ENCODE results near the gene TTYH1. TPM values are rescaled to one million over a fixed set of nuclear protein-coding genes. Genes with fewer than 3 reads are reported as not detected.
A peak's percentile ranks its signal among the peaks of the same experiment; 100 is the strongest.

TTYH1 gene
- total and polyA plus RNA-seq, 2 of the 8 experiments (the other 6 are each of a cell fraction or from before 2014, with no cell fraction given): 26.7 to 46.5 TPM

GRCh38 chr19:54390942-54391577 lies 24.2 kb upstream of the TTYH1 start:
- peak overlapping the region; percentile 23 for H4K91ac ChIP-seq (replicated peaks; ENCODE audit: insufficient read length, low read length)
- H3K56ac ChIP-seq (replicated peaks; ENCODE audit: insufficient read length, low read depth, low read length): no peak overlapping the region
- peaks cover 0 to 9% (median 6%) of the 10 kb centered on the region in 4 experiments; a peak in 6 of 7 replicates for H3K4me1 ChIP-seq (replicated peaks in 1 of 4; ENCODE audit: control insufficient read depth in 3 of 4, insufficient read depth in 4 of 4, low read length in 3 of 4)
- H3K23ac ChIP-seq (ENCODE audit: insufficient read length): no peak overlapping the region
- 0 out of 2 replicates have a peak overlapping the region, but pooled peaks have one; percentile 50 for H2BK12ac ChIP-seq (ENCODE audit: low read depth, low read length)
- H2BK15ac ChIP-seq (ENCODE audit: low read length): no peak overlapping the region
- H3K9me3 ChIP-seq (ENCODE audit: insufficient read depth in 2 of 2, low read depth in 1 of 2, low read length in 1 of 2): no peaks in the 10 kb centered on the region
- peak overlapping the region; percentile 86; the same call in 1 of the 2 replicates for H2BK20ac ChIP-seq (ENCODE audit: low read length)
- no peaks in the 10 kb centered on the region for H3K79me1 ChIP-seq (ENCODE audit: low read depth, low read length)
- H3K4me2 ChIP-seq (ENCODE audit: insufficient read depth in 1 of 2, low read depth in 2 of 2, low read length in 2 of 2): peak overlapping the region; percentile 16 to 41; a peak in 2 of 4 replicates
- peaks cover 0 to 2% (median 0%) of the 10 kb centered on the region in 4 experiments; a peak in 2 of 7 replicates for H3K27me3 ChIP-seq (replicated peaks in 1 of 4; ENCODE audit: control insufficient read depth in 3 of 4, extremely low read depth in 1 of 4, insufficient read depth in 3 of 4, low read length in 3 of 4)
- no peaks in the 10 kb centered on the region for H4K20me1 ChIP-seq (replicated peaks in 1 of 2; ENCODE audit: control insufficient read depth in 1 of 2, insufficient read depth in 2 of 2, low read length in 2 of 2)
- H2BK5ac ChIP-seq (ENCODE audit: low read depth, low read length): peak overlapping the region; percentile 16; the same call in 1 of the 2 replicates
- peak; percentile 97 for FAIRE-seq
- H2BK120ac ChIP-seq (replicated peaks; ENCODE audit: low read depth, low read length): no peak overlapping the region
- H4K8ac ChIP-seq (ENCODE audit: extremely low read depth, insufficient read depth, low read length): no peak overlapping the region; the same call in 1 of the 2 replicates
- CTCF ChIA-PET (ENCODE audit: partially characterized antibody): interaction anchor here (0.6 to 7.1 kb wide), 55 partner anchors 9 to 241 kb away, joined by 3 to 109 read pairs (median 5); partner anchors contain the start of genes LAIR1, LENG8, LILRA4 and MBOAT7
- H3K18ac ChIP-seq (ENCODE audit: extremely low read depth, low read length): 0 out of 2 replicates have a peak overlapping the region, but pooled peaks have one; percentile 17
- H2AK5ac ChIP-seq (ENCODE audit: low read depth, low read length): no peak overlapping the region
- H3K4me3 ChIP-seq (ENCODE audit: extremely low read depth in 1 of 4, insufficient read depth in 2 of 4, low read depth in 3 of 4, low read length in 4 of 4): peak overlapping the region in 1 of 4 experiments; percentile 25; a peak in 1 of 8 replicates
- 46% methylated on average over 7 of the region's 7 CpGs; no CpG with 5 or more reads in 1 of the 2 experiments for WGBS, 2 experiments (ENCODE audit: extremely low coverage in 1 of 2, insufficient coverage in 1 of 2, insufficient read length in 1 of 2, insufficient replicate concordance in 2 of 2, low coverage in 1 of 2, low lambda C conversion rate in 2 of 2, missing lambda C conversion rate in 1 of 2)
- H3K23me2 ChIP-seq (ENCODE audit: low read depth, low read length): no peaks in the 10 kb centered on the region
- H3K27ac ChIP-seq (ENCODE audit: low read depth, low read length): no peak overlapping the region
- POLR2A ChIA-PET (ENCODE audit: partially characterized antibody): interaction anchor here (0.6 to 1.6 kb wide), 11 partner anchors 9 to 190 kb away, joined by 3 to 9 read pairs (median 3); partner anchors contain the start of gene RPS9
- TF ChIP-seq RAD21 (IDR thresholded peaks at IDR 0.05 in 1 of 2, conservative IDR thresholded peaks at IDR 0.05 in 1 of 2; ENCODE audit: low read depth in 2 of 2, low read length in 2 of 2) (peak; percentile 80 to 85), SIX5 (IDR thresholded peaks at IDR 0.05; ENCODE audit: low read depth, low read length) (no peak), TAF1 (IDR thresholded peaks at IDR 0.05; ENCODE audit: low read depth, low read length) (no peak), CTCF (IDR thresholded peaks at IDR 0.05; ENCODE audit: control extremely low read depth in 1 of 3, insufficient read depth in 1 of 3, low read depth in 1 of 3, low read length in 3 of 3) (peak; percentile 46 to 80 (median 79))
- H4K5ac ChIP-seq (ENCODE audit: insufficient read length, low read depth, low read length): no peak overlapping the region
- no peak overlapping the region for H3K9ac ChIP-seq (replicated peaks in 1 of 4; ENCODE audit: extremely low read depth in 1 of 4, low read depth in 3 of 4, low read length in 3 of 4)
- no peaks in the 10 kb centered on the region for H3K36me3 ChIP-seq (ENCODE audit: control insufficient read depth in 2 of 4, insufficient read depth in 4 of 4, low read length in 3 of 4)
- no peaks in the 10 kb centered on the region for H3K79me2 ChIP-seq (ENCODE audit: control insufficient read depth in 1 of 2, insufficient read depth in 2 of 2, low read length in 2 of 2)
- DNase-seq (ENCODE audit: low read depth in 1 of 2, low spot score in 2 of 2): peak in 1 of 2 experiments; percentile 77
- no peak overlapping the region for H3K14ac ChIP-seq (ENCODE audit: insufficient read length)
- H3K4ac ChIP-seq (replicated peaks; ENCODE audit: insufficient read length, low read depth, low read length): no peak overlapping the region
- no peak overlapping the region for H2AFZ ChIP-seq (ENCODE audit: low read length)

All from H1 (cell line).